K562 (cell line): ENCODE measurements around the gene ADARB2. TPM values are rescaled to one million over a fixed set of nuclear protein-coding genes. Genes with fewer than 3 reads are reported as not detected.

ENCODE experiments used
- CHD7 ChIP-seq: fragments of 200-600 bp; sonication (generic); IDR thresholded peaks from one replicate; pipeline ENCODE4 v1.6.1; 2012; ENCODE audit warnings: mild to moderate bottlenecking, low read depth, low read length, inconsistent platforms
- polyA plus RNA-seq, 8 experiments: library from polyadenylated mRNA; depleted of rRNA in 4 of 8; stranded (reverse) in 5 of 8; unstranded in 3 of 8; fragments of >200 nt; fragmentation: Nextera tagmentation in 2 of 8; fragmentation: Illumina TruSeq in 1 of 8; extraction: Ambion mirVana in 2 of 8; extraction: Trizol in 1 of 8; gene quantifications; 2 replicates each; pipeline versions ENCODE4 v1.2.1 to v1.2.3, GENCODE V29; 2011 to 2014; ENCODE audit warnings: inconsistent platforms in 1 of 8, missing spikeins in 1 of 8
- total RNA-seq, 7 experiments: library from RNA; depleted of rRNA in 6 of 7; stranded (reverse); fragments of >200 nt in 6 of 7; fragmentation: Illumina TruSeq in 2 of 7; extraction: Trizol in 2 of 7; gene quantifications; 2 replicates each; pipeline versions ENCODE4 v1.2.1 to v1.2.3, GENCODE V29; 2011 to 2021; ENCODE audit warnings: low replicate concordance in 1 of 7

Gene ADARB2
- total and polyA plus RNA-seq, 9 of the 15 experiments (the other 6 are each of a cell fraction or from before 2014, with no cell fraction given) = not detected

- TF ChIP-seq CHD7 = no peak
Observed at GRCh38 chr10:1785835-1786234, 48.5 kb upstream of the ADARB2 start (continued).
